ENCODE results near the gene CEP85L.

Gene CEP85L

DNA sequence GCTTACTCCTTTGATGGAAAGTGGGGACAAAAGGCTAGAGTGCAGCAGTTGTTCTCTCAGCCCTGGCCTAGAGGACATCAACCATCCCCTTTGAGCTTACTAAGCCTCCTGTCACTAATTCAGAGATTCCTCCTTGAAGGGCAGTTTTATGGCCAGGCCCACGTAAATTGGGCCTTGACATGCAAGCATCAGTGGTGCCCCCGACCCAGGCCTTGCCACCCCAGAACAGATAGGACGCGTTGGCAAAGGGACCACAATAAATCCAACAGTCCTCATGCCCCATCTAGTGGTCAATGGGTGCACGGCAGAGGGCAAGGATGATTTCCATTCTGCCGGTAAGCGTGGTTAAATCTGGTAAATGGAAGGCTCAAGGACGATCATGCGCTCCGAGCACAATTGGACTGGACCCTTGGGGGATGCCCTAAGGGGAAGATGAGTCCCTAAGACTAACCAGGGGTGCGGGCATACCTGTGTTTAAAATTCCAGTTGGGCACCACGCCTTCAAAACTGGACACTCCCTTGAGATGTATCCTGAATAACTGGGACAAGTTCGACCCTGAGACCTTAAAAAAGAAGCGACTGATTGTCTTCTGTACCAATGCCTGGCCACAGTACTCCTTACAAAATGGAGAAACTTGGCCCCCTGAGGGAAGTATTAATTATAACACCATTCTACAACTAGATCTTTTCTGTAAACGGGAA lies 32.6 kb downstream of the CEP85L start:
- no peak for FAIRE-seq

DNA sequence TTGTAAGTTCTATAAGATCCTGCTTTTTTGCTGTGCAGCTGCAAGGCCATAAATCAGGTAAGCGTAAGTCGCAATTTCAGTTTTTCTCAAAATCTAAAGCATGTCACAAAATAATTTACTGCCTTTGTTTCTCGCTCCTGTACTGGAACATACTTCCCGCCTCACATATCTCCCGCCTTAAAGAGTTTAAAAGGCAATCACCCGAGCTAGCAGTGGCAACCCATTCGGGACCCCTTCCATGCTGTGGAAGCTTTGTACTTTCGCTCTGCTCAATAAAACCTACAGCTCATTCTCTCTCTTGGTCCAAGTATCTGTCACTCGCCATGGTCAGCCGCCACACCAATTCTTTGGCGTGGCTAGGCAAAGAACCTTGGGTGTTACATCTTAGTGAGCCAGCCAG lies 34.0 kb downstream of the CEP85L start:
- no peak for FAIRE-seq

DNA sequence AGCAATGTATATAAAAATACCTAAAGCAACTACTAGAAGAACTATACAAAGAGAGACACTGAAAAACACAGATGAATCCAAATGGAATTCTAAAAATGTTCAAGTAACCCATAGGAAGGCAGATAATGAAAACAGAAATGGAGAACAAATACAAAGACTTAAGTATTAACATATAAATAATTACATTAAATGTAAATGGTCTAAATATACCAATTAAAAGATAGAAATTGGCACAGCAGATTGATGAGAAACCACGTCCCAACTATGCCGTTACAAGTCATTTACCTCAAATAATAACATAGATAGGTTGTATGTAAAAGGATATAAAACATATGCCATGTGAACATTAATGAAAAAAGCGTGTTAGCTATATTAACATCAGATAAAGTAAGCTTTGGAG lies 40.1 kb downstream of the CEP85L start:
- FAIRE-seq = no peak

DNA sequence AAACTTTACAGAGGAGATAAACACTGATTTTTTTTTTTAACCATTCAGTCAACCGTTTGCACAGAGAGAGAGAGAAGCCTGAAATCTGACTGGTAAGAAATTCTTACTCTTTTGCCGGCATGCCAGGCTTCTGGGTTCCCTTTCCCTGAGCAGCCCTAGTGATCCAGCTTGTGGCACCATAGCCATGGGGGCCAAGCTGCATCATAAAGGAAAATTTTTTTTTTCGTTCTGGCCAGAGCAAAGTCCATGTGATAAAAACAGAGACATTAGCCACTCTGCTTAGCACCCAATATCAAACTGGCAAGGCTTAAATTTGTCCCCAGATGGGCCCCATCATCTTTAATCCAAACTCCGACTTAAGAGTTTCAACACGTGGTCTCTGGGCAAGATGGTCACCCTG lies 44.5 kb downstream of the CEP85L start:
- no peak for FAIRE-seq

DNA sequence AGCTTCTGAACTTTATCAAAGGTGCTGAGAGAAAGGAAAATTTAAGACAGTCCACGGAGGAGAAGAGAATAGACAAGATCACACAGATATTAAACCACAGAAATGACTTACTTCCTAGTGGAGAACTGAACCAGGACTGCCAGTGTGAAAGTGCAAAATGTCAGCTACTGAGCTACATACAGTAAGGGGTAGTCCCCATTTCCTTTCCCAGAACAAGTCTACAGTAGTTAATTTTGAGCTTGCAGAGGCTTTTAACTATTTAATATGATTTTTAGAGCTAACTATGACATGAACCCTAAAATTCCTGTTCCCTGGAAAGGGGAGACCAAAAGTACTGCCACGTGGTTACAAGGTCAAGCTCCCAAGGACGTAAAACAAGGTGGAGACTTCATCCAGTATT lies 45.1 kb downstream of the CEP85L start:
- FAIRE-seq = no peak

DNA sequence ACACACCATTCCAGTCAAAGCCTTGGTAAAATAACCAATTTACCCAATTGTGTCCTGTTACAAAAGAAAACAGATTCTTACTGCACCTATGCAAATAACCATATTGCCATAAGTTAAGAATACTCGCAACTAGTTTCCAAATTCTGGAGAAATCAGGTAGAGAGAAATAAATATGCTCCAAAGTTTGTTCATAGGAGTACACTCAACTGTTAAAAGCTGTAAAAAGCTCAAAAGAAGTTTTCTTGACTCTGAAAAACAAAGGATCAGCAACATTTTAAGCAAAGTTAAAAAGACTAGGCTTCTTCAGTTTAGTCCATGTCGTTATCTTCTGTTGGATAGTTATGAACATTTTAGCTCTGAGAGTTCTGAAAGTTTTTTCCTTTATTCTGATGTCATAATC lies 48.0 kb downstream of the CEP85L start:
- no peak for FAIRE-seq

DNA sequence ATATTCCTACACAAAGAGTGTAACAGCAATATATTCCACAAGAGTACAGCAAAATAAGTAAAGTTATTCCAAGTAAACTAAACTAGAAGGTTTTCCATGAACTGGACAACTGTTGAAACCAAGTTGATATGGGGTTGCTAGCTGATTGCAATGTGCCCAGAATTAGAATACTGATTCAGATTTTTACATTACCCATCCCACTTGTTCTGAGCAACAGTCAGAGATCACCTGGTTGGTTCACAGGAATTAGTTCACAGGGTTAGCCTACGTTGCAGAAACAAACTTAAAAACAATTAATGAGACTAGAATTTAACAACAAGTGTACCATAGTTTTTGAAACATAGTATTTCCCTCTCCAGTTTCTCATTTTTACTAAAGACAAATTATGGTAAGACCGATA lies 49.1 kb downstream of the CEP85L start:
- no peak for FAIRE-seq

DNA sequence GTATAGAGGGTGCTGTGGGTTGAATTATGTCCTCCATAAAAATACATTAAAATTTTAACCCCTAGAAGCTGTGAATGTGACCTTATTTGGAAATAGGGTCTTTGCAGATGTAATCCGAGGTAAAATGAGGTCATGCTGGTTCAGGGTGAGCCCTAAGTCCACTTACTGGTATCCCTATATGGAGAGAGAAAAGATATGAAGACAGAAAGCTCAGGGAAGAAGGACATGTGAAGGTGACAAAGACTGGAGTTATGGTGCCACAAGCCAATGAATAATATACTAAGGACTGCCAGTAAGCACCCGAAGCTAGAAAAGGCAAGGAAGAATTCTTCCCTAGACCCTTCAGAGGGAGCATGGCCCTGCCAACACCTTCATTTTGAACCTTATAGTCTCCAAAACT lies 53.1 kb downstream of the CEP85L start:
- FAIRE-seq = no peak

DNA sequence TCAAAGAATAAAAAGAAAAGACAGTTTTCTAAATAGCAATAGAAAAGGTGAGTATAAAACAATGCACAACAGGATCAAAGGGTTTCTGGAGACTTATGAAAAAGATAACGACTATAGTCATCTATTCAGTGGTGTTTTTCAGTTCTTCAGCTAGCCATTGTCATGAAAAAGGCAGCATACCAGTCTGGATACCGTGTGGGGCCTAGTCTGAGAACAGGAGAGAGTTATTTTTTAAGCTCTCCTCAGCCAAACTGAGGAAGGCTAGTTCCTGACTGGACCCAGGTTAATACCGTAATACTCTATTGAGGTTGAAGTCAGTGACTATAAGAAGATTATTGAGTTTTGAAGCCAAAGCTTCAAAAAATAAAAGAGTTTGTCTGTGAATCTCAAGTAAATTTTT lies 53.8 kb downstream of the CEP85L start:
- FAIRE-seq = no peak

DNA sequence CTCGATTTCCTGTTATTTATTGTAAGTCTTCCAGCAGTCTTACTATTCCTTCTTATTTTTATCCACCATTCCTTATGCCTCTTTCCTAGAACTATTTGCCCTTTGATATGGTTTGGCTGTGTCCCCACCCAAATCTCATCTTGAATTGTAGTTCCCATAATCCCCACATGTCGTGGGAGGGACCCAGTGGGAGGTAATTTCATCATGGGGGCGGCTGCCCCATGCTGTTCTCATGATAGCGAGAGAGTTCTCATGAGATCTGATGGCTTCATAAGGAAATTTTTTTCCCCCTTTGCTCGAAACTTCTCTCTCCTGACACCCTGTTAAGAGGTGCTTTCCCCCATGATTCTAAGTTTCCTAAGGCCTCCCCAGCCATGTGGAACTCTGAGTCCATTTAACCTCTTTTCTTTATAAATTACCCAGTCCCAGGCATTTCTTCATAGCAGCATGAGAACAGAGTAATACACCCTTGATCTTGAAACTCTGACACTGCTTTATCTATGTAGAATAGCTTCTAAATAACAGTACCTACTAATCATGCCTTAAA lies 54.5 kb downstream of the CEP85L start:
- FAIRE-seq = no peak

DNA sequence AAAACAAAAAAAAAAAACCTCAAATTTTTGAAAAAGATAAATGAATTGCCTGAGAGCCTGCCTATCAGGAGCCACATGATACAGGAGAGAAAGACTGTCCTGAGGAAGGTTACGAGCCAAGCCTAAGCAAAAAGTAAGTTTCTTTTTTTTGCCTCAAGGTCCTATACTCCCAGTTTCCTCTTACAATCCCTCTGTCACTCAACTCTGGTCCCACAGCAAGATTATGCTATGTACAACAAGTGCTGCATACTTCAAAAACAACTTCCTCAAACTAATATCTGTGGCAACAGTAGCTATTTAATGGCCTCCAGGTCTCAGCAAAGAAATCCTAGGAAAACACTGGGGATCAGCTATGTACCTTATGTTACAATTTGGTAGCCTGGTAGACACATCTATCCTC lies 56.5 kb downstream of the CEP85L start:
- FAIRE-seq = no peak

DNA sequence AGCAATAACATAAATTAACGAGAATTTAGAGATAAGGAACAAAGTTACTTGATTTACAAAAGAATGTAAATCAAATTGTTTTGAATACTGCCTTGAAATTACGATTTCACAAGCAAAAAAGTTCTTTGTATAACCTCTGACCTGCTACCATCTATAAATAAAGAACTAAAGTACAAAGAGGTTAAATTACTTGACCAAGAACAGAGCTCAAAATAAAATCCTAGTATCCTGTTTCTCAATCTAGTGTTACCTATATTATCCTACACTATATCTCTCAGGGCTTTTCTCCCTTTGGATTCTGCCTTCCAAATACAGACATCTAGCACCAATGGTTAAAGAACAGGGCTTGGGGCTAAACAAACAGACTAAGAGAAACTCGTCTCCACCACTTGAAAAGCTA lies 59.5 kb downstream of the CEP85L start:
- no peak for FAIRE-seq

DNA sequence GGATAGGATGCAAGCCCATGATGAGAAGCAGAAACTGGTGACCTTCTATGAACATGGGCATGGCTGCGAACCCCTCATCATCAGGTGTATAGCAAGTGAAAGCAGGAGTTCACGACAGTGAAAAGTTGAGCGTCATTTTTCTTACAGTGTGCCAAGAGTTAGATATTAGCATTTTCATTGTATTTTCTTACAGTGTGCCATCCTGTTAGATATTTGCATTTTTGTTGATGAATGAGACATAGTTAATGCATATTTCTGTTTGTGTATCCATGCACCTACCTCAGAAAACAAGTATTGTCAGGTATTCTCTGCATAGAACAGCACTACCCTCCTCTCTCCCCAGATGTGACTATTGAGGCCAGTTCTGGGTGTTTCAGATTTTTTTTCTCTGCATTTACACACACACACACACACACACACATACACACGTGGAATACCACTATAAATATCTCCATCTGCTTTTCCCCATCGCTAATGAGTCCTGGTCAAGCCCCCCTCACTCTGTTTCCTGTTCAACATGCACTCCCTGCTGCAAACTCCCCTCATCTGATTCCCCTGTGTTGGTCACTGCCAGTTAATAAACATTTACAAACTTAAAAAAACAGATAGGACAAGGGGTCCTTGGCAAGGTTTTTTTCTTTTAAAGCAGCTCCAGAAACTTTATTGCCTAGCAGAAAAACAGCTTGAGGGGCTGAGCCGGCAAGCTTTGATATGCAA lies 61.6 kb downstream of the CEP85L start:
- no peak for FAIRE-seq

DNA sequence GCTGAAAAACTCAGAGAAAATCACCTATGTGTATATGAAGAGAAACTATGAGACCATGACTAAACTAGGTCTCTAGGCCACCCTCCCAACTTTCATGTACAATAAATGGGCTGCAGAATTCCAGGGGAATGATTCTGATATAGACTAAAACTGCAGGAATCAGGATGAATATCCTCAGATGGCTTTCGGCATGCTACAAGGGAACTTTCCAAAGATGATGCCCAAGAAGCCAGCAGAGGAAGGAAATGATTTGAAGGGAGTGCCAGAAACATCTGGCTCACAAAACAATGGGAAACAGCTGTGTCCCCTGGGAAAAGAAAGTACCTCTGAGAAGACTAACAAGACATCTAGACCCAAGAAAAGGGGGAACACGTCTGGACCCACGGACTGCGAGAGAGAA lies 62.2 kb downstream of the CEP85L start:
- FAIRE-seq = no peak

DNA sequence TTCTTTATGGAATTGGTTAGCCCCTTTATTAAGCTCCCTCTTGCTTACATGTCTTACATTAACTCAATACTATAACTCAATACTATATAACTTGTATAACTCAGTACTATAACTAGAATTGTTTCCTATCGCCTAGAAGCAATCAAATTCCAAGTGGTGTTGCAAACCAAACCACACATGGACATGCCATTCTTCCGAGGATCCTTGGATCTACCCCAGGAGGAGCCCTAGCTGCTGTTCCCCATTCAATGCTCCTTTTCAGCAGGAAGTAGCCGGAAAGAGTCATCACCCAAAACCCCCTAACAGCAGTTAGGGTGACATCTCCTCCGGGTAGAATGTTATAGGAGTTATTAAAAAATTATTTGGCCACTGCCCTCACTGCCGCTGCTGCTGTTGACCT lies 62.8 kb downstream of the CEP85L start:
- FAIRE-seq = no peak

DNA sequence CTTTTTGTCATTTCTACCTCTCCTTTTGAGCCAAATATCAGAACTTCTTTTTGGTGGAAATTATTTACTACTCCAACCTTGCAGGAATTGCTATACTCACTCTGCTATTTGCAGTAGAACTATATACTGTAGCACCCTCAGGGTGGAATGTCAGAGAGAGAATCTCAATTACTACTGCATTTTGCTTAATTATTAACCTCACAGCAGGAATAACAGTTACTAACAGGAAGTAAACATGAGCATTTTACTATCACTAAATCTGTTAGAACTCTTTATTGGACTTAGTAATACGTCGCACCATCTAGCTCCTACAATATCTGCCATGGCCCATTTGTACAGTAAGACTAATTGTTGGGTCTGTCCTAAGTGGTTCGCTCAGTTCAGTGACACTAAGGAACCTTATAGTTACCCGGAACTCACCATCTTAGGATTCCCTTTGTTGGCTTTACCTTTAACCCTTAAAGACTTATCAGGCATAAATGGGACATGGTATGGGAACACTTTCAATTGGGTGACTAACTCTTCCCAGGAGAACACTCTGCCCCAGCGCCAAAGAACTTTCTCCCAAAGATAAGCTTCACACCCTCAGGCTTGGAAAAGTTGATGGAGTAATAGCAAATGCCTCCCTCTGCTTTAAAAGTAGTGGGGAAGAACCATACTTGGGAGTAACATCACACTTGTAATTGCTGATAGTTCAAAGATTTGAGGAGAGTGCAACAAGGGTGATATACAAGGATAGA lies 64.5 kb downstream of the CEP85L start:
- FAIRE-seq = no peak

DNA sequence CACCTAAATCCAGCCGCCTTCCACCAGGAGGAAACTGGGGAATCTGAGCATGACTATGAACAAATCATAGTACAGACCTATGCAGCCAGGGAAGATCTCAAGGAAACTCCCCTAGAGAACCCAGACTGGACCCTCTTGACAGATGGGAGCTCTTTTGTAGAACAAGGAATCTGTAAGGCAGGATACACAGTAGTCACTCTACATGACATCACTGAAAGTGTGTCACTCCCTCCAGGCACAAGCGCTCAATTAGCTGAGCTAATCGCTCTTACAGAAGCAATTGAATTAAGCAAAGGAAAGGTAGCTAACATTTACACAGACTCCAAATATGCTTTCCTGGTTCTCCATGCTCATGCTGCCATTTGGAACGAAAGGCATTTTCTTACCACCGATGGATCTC lies 66.5 kb downstream of the CEP85L start:
- no peak for FAIRE-seq

DNA sequence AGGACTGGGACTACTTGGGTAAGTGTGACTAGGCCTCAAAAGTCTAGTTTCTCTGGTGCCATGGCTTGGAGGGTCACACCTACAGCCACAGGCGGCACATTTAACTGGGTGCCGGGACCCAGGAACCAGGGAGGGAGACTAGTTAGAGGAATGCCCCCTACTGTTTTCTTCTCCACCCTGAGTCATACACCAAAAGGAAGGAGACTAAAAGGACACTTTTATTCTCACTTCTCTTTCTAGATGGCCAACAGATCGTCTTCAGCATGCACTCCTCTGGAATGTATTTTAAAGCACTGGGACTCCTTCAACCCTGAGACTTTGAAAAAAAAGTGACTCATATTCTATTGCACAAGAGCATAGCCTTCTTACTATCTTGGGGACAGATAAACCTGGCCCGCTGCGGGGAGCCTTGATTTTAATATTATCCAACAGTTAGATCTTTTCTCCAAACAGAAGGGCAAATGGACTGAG lies 69.9 kb downstream of the CEP85L start:
- FAIRE-seq = no peak

DNA sequence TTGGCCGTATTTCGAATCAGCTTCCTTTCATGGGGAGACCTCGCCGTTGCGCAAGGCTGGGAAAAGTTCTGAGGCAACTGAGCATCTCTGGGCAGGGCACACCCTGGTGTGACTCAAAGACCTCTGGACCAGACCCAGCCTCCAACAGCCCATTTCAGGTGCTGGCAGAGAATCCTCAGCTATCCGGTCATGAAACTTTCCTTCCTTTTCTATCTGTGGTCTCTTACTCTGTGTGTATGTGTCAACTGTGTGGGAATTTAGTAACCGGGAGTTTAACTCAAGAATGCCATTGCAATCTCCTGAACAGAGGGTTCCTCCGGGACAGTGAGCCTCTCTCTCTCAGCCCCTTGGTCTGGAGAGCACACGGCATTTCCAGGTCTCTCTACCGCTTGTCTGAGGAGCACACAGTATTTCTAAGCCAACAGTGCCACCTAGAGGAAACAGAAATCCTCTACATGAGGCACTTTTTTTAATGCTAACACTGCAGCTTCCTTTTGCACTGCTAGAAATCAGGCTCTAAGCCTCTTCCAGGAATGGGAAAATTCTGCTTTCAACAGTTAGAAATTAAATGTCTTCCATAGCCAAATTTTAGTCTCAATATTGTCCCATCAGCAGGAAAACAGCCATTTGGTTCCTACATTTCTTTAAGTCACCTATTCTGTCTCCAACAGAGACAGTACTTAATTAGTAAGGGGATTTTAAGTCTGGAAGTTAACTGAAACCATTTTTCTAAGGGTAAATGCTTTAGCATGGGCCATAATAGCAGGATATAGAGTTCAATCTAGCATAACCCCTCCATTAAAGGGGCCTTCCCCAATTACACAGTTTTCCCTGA lies 70.6 kb downstream of the CEP85L start:
- peak; percentile 88 for FAIRE-seq

DNA sequence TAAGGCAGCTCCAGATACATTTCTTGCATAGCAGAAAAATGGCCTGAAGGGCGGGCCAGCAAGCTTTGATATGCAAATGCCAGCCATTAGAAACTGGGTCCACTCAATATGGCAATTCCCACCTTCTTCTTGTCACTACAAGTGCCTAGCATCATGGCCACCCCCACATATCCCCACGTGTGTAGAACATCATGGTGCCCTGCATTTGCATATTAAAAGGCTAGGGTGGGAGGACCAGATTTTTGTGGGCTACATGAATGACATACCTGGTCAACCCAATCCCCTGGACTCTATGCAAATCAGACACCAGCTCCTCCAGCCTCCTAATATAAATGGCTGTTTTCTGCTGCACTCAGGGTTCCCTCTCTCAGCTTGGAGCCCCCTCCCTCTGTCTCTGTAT lies 71.6 kb downstream of the CEP85L start:
- FAIRE-seq = no peak

DNA sequence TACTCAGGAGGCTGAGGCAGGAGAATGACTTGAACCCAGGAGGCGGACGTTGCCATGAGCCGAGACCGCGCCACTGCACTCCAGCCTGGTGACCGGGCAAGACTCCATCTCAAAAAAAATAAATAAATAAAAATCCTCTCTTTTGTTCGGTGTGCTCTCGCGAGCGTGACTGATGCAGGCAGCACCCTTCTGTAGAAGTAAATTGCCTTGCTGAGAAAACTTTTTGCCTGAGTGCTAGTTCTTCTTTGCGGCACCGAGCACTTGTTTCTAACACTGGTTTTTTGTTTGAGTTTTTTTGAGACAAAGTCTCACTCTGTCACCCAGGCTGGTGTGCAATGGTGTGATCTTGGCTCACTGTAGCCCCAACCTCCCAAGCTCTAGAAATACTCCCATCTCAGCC lies 72.8 kb downstream of the CEP85L start:
- FAIRE-seq = no peak

DNA sequence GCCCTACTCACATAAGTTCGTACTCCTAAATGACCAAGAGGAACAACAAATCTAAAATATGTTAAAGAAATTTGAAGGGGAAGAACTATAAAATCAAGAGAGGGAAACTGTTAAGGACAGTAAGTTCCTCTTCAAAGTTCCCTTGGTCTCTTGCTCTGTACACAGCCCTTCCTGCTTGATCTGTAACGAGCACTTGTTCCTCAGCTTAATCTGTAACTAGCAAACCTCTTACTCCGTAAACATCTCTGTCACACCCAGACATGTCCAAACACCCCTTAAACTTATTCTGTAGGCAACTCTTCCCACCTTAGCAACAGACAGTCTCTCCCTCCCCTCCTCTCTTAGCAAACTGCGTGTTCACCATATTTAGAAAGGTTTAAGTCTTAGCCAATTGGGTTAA lies 73.4 kb downstream of the CEP85L start:
- no peak for FAIRE-seq

All from islet of Langerhans (tissue), 1 donor.